SHP77 (cell line): Measurements from ENCODE around the gene SLC27A3.
A peak's percentile ranks its signal among the peaks of the same experiment; 100 is the strongest.

Experiments used
- DNase-seq, 2 experiments: peaks; one replicate each; lab custom pipeline; 2025; lab: John Stamatoyannopoulos, UW

The SLC27A3 gene, protein sequence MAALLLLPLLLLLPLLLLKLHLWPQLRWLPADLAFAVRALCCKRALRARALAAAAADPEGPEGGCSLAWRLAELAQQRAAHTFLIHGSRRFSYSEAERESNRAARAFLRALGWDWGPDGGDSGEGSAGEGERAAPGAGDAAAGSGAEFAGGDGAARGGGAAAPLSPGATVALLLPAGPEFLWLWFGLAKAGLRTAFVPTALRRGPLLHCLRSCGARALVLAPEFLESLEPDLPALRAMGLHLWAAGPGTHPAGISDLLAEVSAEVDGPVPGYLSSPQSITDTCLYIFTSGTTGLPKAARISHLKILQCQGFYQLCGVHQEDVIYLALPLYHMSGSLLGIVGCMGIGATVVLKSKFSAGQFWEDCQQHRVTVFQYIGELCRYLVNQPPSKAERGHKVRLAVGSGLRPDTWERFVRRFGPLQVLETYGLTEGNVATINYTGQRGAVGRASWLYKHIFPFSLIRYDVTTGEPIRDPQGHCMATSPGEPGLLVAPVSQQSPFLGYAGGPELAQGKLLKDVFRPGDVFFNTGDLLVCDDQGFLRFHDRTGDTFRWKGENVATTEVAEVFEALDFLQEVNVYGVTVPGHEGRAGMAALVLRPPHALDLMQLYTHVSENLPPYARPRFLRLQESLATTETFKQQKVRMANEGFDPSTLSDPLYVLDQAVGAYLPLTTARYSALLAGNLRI

DNA sequence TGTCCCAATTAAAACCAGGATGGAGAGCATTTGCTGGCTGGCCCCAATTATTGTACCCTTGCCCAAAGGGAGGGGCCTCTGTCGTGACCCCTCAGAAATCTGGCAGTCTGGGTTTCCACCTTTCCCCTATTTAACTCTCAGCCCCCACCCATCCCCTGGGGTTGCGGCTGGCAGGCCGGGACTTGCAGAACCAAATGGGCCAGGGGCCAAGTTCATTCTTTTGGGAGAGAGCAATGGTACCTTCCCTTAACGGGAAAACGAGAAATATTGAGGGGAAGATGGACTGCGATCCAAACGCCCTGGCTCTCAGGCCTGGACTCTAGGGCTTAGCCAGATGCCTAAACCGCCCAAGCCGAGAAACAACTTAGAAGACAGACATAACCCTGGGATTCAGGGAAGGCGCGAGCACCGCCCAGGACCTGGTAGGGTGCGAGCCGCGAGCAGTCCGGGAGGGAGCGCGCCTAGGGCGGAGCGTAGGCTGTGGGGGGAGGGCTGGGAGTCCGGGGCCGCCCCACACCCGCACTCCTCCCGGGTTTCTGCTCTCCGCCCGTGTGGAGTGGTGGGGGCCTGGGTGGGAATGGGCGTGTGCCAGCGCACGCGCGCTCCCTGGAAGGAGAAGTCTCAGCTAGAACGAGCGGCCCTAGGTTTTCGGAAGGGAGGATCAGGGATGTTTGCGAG, at the start of gene SLC27A3:
TSS of gene SLC27A3 (plus strand) at position 628 of the 678 bp plus-strand sequence. CDS start 91 bp downstream, outside the sequence.
- DNase-seq, result peak in 1 of 2 experiments; percentile 89

DNA sequence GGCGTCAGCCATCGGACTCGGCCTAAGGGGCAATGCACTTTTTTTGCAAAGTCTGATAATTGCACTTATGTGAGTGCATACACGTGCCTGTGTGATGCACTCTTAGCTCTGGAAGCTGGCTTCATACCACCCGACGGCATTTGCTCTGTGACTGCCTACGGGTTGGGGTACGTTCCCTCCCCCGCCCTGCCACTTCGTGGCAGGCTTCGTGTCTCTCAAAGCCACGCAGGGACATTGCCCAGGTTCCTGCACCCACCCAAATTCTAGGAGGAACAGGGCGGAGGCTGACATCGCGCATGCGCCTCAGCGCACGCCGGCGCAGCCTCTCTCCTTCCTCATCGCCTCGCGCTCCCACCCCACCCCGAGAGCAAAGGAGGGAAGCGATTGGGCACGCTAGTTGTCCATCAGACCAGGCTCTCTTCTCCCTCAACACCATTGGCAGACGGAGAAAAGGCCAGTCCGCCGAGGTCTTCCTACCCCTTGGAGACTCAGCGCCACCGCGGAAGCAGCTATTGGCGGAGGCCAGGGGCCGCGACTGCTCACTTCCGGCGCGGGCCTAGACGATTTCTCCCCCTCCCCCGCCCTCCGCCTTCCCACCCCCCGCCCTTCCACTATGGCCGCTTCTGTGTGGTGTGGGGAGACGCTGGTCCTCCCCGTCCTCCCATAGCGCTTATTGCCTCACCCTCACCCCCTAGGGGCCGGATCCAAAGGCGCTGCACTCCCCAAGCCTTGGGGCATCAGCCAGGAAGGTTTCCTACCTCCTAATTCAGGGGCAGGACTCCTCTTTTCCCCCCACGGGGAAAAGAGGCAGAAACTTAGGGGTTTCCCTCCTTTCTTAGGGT, 47.5 kb upstream of the SLC27A3 start, which contains the start of gene INTS3:
TSS of gene INTS3 (plus strand) at position 588 of the 842 bp plus-strand sequence. CDS start 585 bp downstream, outside the sequence.
- DNase-seq, result peak; percentile 100

DNA sequence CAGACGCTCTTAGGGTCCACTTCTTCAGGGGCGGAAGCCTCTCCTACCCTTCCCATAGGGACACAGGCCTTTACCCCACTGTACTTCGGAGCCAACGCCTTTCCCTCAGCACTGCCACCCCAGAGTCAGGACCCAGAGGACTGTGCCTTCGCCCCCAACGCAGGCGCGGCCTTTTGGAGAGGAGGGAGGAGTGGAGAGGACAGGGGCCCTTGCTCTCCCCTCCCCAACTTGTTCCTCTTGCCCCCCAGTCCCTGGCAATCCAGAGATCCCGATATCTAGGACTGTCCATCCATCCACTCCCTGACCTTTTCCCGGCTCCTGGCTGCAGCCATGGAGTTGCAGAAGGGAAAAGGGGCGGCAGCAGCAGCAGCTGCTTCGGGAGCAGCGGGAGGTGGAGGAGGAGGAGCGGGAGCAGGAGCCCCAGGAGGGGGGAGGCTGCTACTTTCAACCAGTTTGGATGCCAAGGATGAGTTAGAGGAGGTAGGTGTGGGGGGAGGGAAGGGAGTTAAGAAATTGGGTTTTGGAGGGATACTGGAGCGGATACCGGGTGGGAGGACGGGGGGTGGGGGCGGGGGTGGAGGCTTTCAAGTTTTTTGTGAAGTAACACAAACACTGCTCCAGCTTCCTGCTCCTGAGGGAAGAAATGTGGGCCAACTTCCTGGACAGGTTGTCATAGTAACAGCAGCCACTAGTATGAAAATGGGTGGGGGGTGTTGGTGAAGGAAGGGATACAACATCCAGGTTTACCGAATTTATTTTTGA, 46.7 kb upstream of the SLC27A3 start:
- DNase-seq, result peak; percentile 33 to 44

DNA sequence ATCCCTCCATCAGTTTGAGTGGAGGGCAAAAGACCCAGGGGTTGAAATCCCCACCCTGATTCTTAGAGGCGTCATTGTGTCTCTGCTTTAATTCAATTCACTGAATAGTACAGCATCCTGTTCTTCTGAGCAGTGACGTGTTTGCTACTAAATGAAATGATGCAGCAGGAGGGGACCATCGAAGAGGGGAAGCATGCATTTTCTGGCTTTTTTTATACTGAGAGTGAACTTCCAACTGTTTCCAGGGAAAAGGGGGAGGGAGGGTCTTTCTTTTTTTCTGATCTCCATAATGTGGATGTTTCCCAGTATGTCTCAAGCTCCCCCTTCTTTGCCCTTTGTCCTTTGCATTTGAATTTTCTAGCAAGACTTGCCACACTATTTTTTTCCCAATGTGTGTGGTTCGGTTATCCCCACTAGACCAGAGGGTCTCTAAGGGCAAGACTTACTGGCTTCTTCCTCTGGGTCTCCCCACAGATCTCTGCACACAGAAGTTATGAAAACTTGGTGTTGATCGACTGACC, 44.7 kb upstream of the SLC27A3 start:
- DNase-seq, result no peak

DNA sequence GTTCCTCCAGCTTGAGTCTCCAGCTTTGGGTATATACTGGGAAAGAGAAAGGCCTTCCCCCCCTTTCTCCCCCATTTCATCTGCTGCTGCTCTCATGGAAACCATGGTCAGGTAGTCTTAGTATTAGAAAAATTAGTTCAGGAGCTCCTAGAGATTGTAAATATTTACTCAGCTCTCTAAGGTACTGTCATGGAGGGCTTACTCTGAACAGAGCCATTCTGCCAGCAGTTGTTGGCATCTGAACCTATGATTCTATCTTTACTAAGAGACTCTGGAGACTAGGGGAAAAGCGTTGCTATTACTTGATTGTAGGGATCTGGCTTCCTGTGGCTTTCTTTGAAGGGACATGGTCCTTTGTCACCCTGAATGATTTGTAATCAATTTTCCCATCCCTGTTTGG, 41.2 kb upstream of the SLC27A3 start:
- DNase-seq, result peak in 1 of 2 experiments; percentile 7

DNA sequence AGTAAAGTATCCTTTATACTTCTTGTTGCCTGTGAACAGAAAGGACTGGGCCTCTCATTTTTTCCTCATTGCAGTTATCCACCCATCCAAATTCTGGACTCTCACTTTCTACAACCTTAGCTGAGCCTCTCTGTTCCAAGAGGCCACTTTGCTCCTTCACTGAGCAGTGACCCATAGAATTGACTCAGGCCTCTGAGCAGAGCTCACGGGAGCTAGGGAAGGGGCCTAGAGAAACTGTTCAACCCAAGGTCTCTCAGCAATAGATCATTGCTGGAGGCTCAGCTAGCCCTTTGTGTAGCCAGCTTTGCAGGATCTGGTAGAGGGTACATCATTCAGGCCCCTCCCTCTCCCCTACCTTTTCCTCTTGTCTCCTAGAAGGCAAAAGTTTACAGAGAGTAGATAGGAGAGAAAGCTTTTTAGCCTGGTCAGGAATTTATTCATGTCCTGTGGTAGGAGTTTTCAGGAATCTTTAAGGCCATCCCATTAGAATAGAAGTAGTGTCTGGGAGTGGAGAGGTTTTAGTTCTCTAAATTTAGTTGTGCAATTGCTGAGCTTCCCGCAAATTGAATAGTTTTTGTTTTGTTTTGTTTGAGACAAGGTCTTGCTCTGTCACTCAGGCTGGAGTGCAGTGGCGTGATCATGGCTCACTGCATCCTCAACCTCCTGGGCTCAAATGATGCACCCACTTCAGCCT, 40.7 kb upstream of the SLC27A3 start:
- no peak for DNase-seq

DNA sequence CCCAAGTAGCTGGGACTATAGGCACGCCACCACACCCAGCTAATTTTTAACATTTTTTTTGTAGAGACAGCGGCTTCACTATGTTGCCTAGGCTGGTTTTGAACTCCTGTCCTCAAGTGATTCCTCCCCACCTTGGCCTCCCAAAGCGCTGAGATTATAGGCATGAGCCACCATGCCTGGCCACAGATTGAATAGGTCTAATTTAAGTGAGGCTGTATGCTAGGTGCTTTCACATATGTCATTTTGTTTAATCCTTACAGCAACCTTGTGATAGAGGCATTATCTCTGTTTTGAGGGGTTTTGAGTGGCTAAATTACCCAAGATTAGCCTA, 40.2 kb upstream of the SLC27A3 start:
- no peak for DNase-seq

DNA sequence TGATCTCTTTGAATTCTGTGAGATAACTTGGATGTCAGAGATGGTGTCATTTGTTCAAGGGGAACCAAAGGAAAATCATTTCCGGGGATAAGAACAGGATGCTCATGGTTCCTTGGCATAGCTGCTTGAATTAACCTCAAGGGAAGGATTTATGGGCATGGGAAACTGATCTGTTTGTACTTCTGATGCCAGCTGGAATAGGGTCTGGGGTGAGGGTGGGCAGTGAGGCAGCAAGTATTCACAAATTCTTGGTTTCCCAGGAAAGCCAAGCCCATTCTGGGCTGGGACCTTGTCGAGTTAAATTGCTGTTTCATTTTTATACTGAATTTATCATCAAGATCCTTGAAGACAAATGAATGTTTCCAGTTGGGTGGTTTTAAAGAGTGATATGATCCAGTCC, 33.2 kb upstream of the SLC27A3 start:
- no peak for DNase-seq

DNA sequence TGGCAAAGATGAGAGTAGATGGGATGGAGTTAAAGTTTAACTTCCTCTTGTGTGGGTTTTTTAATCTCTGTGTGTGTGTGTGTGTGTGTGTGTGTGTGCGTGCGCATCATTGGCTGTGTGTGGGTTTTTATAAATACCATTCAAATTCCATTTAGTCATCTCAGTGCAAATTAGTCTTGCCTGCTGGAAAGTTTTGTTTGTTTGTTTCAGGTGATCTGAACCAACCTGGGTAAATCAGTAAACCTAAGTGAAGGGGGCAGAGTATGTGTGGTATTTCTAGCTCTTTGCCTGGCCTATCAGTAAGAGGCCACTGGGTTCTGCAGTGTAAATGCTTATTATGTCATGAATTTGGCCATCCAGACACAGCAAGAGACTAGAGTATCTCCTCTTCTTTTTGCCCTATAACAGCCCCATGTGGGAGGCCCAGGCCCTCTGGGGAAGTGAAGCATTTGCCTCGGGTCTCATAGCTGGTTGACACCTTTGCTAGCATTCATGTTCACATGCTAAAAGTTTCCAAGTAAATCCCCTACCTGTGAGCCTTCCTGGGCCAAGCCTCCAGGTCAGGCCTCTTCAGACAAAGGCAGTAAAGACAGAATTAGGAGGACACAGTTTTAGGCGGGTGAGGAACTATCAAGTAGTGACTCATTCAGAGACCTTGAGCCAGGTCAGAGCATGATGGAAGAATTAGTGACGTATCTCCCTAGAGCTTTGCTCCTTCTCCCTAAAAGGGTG, 32.6 kb upstream of the SLC27A3 start:
- no peak for DNase-seq

DNA sequence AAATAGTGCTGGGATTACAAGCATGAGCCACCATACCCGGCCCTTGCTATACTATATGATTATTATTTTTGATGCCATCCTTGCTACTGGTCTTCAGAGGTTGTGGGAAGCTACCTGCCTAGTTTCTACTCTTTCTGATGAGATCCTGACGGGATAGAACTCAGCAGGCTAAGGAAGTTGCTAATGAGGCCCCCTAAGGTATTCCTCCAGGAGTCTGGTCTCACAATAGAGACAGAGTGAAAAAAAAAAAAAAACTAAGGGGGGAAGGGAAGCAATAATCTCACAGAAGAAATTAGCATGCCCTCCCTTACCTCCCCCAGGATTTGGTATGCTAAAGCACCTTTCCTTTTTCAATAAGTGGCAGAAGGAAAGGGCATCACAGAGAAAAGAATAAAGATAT, 29.8 kb upstream of the SLC27A3 start:
- no peak for DNase-seq

DNA sequence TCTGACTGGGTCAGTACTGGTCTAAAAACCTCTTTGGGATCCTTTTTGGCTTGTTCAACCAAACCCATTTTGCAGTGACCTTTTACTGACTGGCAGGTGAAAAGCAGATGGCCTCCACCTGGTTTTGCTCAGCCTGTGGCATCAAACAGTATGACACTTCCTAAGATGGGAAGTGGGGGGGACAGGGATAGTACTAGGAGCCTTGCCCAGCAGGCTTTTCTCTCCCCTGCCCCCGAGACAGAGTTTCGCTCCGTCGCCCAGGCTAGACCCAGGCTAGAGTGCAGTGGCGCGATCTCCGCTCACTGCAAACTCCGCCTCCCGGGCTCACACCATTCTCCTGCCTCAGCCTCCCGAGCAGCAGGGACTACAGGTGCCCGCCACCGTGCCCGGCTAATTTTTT, 29.0 kb upstream of the SLC27A3 start:
- DNase-seq, result no peak

DNA sequence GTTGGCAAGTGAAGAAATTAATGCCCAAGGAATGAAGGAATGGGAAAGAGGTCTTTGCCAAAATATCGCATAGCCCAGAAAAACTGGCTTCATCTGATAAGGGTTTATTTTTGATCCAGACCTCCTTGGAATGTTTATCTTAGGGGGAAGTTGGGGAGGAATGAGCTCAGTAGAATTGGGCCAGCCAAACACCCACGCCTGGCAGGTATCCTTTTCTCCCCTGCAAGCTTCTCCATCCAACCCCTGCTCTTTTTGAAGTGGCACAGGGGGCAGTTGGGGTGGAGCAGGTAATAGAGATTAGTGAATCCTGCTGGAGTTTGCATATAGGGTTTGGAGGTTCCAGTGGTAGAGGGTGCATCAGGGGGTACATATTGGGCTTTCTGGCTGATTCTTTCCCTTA, 26.3 kb upstream of the SLC27A3 start:
- DNase-seq, result no peak

DNA sequence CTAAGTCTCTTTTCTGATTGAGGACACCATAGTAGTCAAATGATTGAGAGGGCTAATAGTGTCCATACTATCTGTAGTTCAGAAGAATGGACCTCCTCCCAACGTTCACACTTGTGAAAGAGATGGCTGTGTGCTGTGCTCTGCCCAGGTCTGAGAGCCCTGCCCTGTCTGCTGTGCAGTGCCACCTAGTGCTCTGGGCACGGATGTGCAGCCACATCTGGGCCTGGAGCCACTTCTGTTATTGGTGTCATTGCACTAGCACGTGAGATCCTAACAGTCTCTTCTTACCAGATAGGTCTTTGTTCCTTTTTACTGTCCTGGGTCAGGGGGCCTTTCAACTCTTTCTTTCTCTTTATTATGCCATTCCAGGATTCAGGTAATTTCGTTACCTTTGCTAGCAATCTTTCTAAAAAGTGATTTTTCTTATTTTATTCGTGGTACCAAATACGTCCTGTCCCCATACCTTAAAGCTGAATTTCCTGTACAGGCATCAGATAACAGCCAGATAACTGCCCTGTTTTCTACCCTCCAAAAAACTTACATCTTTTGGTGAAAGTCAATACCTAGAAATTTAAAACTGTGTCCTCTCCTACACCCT, 25.7 kb upstream of the SLC27A3 start:
- peak; percentile 87 to 89 for DNase-seq

DNA sequence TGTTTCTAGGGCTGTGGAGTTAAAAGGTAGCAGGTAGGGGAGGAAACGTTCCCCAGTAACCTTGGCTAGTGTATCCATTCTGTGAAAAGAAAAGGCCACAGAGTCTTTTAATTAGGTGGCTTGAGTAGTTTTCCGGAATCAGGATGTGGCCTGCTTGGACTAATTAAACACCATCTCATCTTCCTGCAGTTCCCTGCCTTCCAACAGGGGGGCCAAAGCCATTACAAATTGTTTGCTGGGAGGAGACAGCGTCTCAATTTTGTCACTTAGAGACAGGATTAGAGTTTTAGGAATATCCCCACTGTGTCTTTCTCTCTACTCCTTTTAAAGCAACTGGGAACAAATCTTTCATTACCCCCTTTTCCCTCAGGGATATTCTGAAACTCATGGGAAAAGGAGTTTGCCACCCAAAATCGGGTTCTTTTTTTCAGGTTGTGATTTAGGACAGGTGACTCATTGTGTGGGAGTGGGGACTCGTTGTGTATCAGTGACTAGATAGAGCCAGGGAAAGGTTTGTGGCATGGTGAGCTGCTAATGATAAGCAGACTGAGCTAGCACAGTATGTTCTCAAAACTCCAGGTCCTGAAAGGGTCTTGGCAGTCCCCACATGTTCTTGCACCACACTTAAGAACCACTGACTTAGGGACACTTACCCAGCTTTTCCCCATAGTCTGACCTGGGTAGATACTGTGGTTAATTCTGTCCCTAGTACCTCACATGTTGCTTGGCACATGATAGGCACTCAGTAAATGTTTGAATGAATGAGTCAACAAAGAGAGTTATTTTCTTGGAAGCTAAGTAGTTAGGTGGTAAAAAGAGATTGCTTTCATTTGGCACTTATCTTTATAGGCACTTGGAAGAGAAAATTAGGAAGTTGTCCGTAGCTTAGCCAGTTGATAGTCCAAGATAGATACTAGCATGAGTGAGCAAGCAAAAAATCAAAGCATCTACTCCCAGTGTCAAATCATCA, 24.9 kb upstream of the SLC27A3 start:
- no peak for DNase-seq

DNA sequence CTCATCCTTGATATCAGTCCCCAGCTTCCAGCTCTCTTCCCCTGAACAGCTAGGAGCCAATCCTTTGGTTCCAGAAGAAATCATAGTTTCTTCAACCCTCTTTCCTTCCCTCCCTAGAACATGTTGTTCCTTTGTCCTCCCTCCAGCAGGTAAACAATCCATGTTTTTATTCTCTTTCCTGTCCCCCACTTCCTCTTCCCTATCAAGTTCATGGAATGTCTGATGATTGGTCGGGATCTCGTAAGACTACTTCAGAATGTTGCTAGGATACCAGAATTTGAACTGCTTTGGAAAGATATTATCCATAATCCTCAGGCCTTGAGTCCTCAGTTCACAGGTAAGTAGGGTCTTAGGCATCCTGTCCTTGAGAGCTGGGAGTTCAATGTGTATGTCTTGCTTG, 23.1 kb upstream of the SLC27A3 start:
- DNase-seq, result no peak

DNA sequence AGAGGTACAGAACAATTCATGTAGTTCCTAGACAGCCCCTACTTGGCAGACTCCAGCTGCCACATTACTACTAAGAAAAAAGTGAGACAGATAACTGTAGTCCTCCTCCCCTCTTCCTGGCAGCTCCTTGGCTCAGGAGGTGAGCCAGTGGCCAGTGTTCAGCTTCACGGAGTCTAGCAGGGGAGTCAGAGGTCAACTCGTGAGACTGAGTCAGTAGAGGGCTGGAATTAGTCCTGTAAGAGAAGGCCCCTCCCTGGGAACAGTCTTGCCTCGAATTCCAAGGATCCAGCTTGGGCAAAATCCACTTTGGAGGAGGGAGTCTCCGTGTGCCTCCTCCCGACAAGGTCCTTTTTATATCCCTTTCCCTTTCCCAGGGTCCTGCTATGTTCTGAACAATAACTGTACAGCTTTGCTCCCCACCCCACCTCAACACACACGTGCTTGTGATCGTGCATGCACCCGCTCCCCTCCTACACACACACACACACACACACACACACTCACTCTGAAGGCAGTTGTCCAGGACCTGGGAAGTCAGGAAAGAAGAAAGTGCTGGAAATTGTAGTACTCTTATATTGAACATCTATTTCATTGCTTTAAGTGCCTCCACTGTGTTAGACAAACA, 22.5 kb upstream of the SLC27A3 start:
- no peak for DNase-seq

DNA sequence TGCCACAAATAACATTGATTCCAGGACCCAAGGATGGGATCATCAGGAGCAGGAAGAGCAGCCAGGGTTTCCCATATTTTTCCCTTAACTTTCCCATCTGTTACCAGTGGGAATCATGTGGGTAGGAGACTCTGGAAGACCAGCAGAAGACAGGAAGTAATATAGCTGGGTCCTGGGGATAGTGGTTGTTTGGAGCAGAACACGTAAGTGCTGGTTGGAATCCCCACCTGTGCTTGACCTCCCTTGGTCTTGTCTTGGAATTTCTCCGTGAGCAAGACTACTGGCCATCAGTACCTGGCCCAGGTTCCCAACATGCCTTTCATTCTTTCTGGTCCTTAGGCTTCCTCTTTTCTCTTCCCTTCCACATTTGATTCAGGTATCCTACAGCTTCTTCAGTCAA, 20.9 kb upstream of the SLC27A3 start:
- DNase-seq, result no peak

DNA sequence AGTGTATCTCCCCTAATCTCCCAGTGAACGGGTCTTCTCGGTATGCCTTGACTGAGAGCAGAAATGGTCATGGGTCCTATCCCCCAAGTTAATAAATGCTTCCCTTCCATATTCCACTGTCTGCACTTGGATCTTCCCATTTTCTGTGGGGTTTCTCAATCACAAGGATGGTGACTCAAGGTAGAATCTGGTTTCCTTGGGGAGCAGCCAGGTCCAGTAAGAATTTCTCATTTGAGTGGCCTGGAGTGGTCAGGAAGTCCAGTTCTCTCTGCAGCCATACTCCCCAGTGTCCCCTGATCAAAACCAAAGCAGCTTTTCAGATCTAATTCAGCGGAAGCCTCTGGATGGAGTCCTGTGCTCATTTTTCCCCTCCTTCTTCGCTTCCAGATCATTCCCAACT, 14.8 kb upstream of the SLC27A3 start:
- DNase-seq, result no peak
